Neural cell (in vitro differentiated cells): ENCODE measurements around the gene DOCK9. TPM values are rescaled to one million over a fixed set of nuclear protein-coding genes. Genes with fewer than 3 reads are reported as not detected.

Experiments
- H2AFZ ChIP-seq: fragments of 200-600, 300-800 bp; sonication (generic), shearing (Covaris generic); 2 replicates; pipeline ENCODE4 v1.6.0; 2014; ENCODE audit warnings: low read depth, mild to moderate bottlenecking, antibody characterized with exemption, low read length, moderate library complexity
- H3F3A ChIP-seq: fragments of 200-600 bp; shearing (Covaris generic); 2 replicates; pipeline ENCODE4 v1.6.1; 2016; ENCODE audit warnings: mild to moderate bottlenecking, moderate library complexity, mixed read lengths, antibody characterized with exemption, low read length; ENCODE audit not compliant: insufficient read depth, poor library complexity, severe bottlenecking
- H3K27ac ChIP-seq: fragments of 200-600, 300-800 bp; sonication (generic), shearing (Covaris generic); 2 replicates; pipeline ENCODE4 v1.5.1; 2014; ENCODE audit warnings: mild to moderate bottlenecking, low read length, moderate library complexity
- H3K27me3 ChIP-seq: fragments of 300-800, 200-600 bp; sonication (generic), shearing (Covaris generic); 2 replicates; pipeline ENCODE4 v1.6.0; 2014; ENCODE audit warnings: mild to moderate bottlenecking, low read depth, low read length, moderate library complexity; ENCODE audit not compliant: insufficient read depth
- H3K36me3 ChIP-seq: fragments of 300-800, 200-600 bp; sonication (generic), shearing (Covaris generic); 2 replicates; pipeline ENCODE4 v1.5.1; 2014; ENCODE audit warnings: mild to moderate bottlenecking, antibody characterized with exemption, low read length, moderate library complexity; ENCODE audit not compliant: insufficient read depth
- H3K4me2 ChIP-seq: fragments of 300-800, 200-600 bp; sonication (generic), shearing (Covaris generic); 2 replicates; pipeline ENCODE4 v1.6.0; 2014; ENCODE audit warnings: mild to moderate bottlenecking, low read length
- H3K4me3 ChIP-seq: fragments of 300-800, 200-600 bp; sonication (generic), shearing (Covaris generic); 2 replicates; pipeline ENCODE4 v1.5.1; 2014; ENCODE audit warnings: mild to moderate bottlenecking, low read length, moderate library complexity
- H3K79me2 ChIP-seq: fragments of 200-600 bp; shearing (Covaris generic); replicated peaks from 2 replicates; pipeline ENCODE4 v1.6.0; 2014; ENCODE audit warnings: mild to moderate bottlenecking, low read length, moderate library complexity; ENCODE audit not compliant: insufficient read depth
- H3K9ac ChIP-seq: fragments of 300-800, 200-600 bp; sonication (generic), shearing (Covaris generic); 2 replicates; pipeline ENCODE4 v1.6.1; 2016; ENCODE audit warnings: mild to moderate bottlenecking, low read length, mixed read lengths
- H3K9me2 ChIP-seq: fragments of 200-600 bp; shearing (Covaris generic); 2 replicates; pipeline ENCODE4 v1.6.1; 2016; ENCODE audit warnings: mild to moderate bottlenecking, low read length, mixed read lengths; ENCODE audit not compliant: insufficient read depth
- H3K9me3 ChIP-seq: fragments of 200-600, 300-800 bp; sonication (generic), shearing (Covaris generic); 2 replicates; pipeline ENCODE4 v1.6.1; 2016; ENCODE audit warnings: mild to moderate bottlenecking, mixed run types, low read length, moderate library complexity, mixed read lengths
- H4K20me1 ChIP-seq: fragments of 200-600 bp; shearing (Covaris generic); 2 replicates; pipeline ENCODE4 v1.6.1; 2016; ENCODE audit warnings: mild to moderate bottlenecking, mixed run types; ENCODE audit not compliant: insufficient read depth
- CTCF ChIP-seq: fragments of 450-650 bp; IDR thresholded peaks from 2 replicates; pipeline ENCODE4 v1.5.1; 2014; ENCODE audit warnings: antibody characterized with exemption, mild to moderate bottlenecking, moderate library complexity; ENCODE audit not compliant: poor library complexity, severe bottlenecking
- EP300 ChIP-seq: fragments of 450-650 bp; conservative IDR thresholded peaks from 2 replicates; pipeline ENCODE4 v1.6.1; 2014; ENCODE audit warnings: antibody characterized with exemption, mild to moderate bottlenecking, moderate library complexity; ENCODE audit not compliant: poor library complexity, severe bottlenecking
- EZH2 ChIP-seq: fragments of 200-600, 300-800 bp; shearing (Covaris generic), sonication (generic); IDR thresholded peaks from 2 replicates; pipeline ENCODE4 v1.6.1; 2014; ENCODE audit warnings: antibody characterized with exemption, low read length, borderline replicate concordance, mild to moderate bottlenecking; ENCODE audit not compliant: insufficient read depth, poor library complexity, severe bottlenecking
- MXI1 ChIP-seq: fragments of 450-650 bp; conservative IDR thresholded peaks from 2 replicates; pipeline ENCODE4 v1.6.1; 2014; ENCODE audit warnings: antibody characterized with exemption, mild to moderate bottlenecking; ENCODE audit not compliant: poor library complexity, severe bottlenecking
- POLR2AphosphoS5 ChIP-seq: IDR thresholded peaks from 2 replicates; pipeline ENCODE4 v1.6.1; 2012
- RAD21 ChIP-seq: fragments of 450-650 bp; conservative IDR thresholded peaks from 2 replicates; pipeline ENCODE4 v1.6.1; 2014; ENCODE audit warnings: antibody characterized with exemption, mild to moderate bottlenecking, moderate library complexity
- REST ChIP-seq: IDR thresholded peaks from 2 replicates; pipeline ENCODE4 v1.6.1; 2012; ENCODE audit warnings: borderline replicate concordance
- SMC3 ChIP-seq: fragments of 450-650 bp; conservative IDR thresholded peaks from 2 replicates; pipeline ENCODE4 v1.6.1; 2014; ENCODE audit warnings: antibody characterized with exemption, mild to moderate bottlenecking, moderate library complexity; ENCODE audit not compliant: poor library complexity
- TAF1 ChIP-seq: IDR thresholded peaks from 2 replicates; pipeline ENCODE4 v1.6.1; 2012; ENCODE audit warnings: low read depth
- polyA plus RNA-seq: library from polyadenylated mRNA; depleted of rRNA; stranded (reverse); fragments of >200 nt; gene quantifications from 2 replicates; pipeline ENCODE4 v1.2.3, GENCODE V29; 2014

The DOCK9 gene
- polyA plus RNA-seq, 1 donor from 2014 or later: 11.4 TPM

- TF ChIP-seq EP300: no peak
- TF ChIP-seq REST: no peak
- TF ChIP-seq CTCF: no peak
- TF ChIP-seq MXI1: no peak
- TF ChIP-seq TAF1: no peak
- no peak for TF ChIP-seq POLR2AphosphoS5
- no peak for TF ChIP-seq SMC3
- TF ChIP-seq RAD21: no peak
- no peak for TF ChIP-seq EZH2
- Histone ChIP-seq H3K9me3 (no peaks in the 10 kb centered on the region), H4K20me1 (no peaks in the 10 kb centered on the region), H3K4me3 (no peak overlapping the region), H3K27me3 (no peaks in the 10 kb centered on the region), H2AFZ (no peak overlapping the region), H3K4me2 (no peak overlapping the region), H3K27ac (no peak overlapping the region), H3K79me2 (no peaks in the 10 kb centered on the region), H3K9me2 (no peaks in the 10 kb centered on the region), H3K36me3 (no peaks in the 10 kb centered on the region), H3F3A (no peaks in the 10 kb centered on the region), H3K9ac (no peak overlapping the region)
Measured at GRCh38 chr13:98976338-98976737, 1.5 kb downstream of the DOCK9 start.

GRCh38 chr13:98975822-98976261, 2.0 kb downstream of the DOCK9 start:
- Histone ChIP-seq H3K36me3 (no peaks in the 10 kb centered on the region), H3K27ac (no peak overlapping the region), H2AFZ (no peak overlapping the region), H3K27me3 (no peaks in the 10 kb centered on the region), H3K9ac (no peak overlapping the region), H3K9me2 (no peaks in the 10 kb centered on the region), H3F3A (no peaks in the 10 kb centered on the region), H3K4me2 (no peak overlapping the region), H3K4me3 (no peak overlapping the region), H3K9me3 (no peaks in the 10 kb centered on the region), H4K20me1 (no peaks in the 10 kb centered on the region), H3K79me2 (no peaks in the 10 kb centered on the region)
- TF ChIP-seq TAF1: no peak
- no peak for TF ChIP-seq EP300
- TF ChIP-seq REST: no peak
- TF ChIP-seq SMC3: no peak
- TF ChIP-seq EZH2: no peak
- TF ChIP-seq MXI1: no peak
- no peak for TF ChIP-seq RAD21
- no peak for TF ChIP-seq POLR2AphosphoS5
- no peak for TF ChIP-seq CTCF
